NCI-H2029 (cell line): ENCODE results near the gene IP6K3.

ENCODE experiments used
- DNase-seq: peaks from one replicate; lab custom pipeline; 2025; lab: John Stamatoyannopoulos, UW

IP6K3 gene

GRCh38 chr6:33723371-33724085 is 23.2 kb downstream of the IP6K3 start:
- no peak for DNase-seq

- DNase-seq: peak; percentile 38
Observed at GRCh38 chr6:33722103-33722623, 24.5 kb downstream of the IP6K3 start.

- no peak for DNase-seq
Observed at GRCh38 chr6:33721508-33721907, 25.2 kb downstream of the IP6K3 start.

- peak; percentile 49 for DNase-seq
Observed at GRCh38 chr6:33720998-33721397, 25.7 kb downstream of the IP6K3 start.

- DNase-seq: peak; percentile 96
Observed at GRCh38 chr6:33719326-33719987, 27.2 kb downstream of the IP6K3 start.

GRCh38 chr6:33718713-33719112 is 28.0 kb downstream of the IP6K3 start:
- DNase-seq: no peak

GRCh38 chr6:33717934-33718455 is 28.7 kb downstream of the IP6K3 start:
- no peak for DNase-seq

- DNase-seq: peak; percentile 72
Observed at GRCh38 chr6:33716890-33717632, 29.6 kb downstream of the IP6K3 start.

DNA sequence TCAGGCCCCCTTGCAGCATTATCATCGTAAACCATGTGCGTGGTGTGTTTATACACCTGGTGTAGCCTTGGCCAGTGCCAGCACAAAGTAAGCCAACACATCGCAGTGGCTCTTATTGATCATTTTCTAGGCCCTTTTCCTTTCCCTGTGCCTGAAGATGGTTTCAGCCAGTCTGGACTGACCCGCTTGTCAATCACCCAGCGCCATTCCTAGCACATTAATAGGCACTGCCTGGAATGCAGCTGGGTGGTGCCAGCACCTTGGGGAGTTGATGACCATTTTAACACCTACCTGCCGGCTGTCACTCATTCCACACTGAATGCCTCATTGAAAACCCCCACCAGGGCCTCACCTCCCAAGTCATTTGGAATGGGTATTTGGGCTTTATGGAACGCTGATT is 30.3 kb downstream of the IP6K3 start:
- peak; percentile 96 for DNase-seq

- no peak for DNase-seq
Observed at GRCh38 chr6:33714385-33715040, 32.2 kb downstream of the IP6K3 start.

GRCh38 chr6:33713786-33714185 is 32.9 kb downstream of the IP6K3 start:
- no peak for DNase-seq

- DNase-seq: no peak
Observed at GRCh38 chr6:33712914-33713313, 33.8 kb downstream of the IP6K3 start.

GRCh38 chr6:33711140-33712129 is 35.3 kb downstream of the IP6K3 start, which contains the start of gene UQCC2:
Gene UQCC2 (minus strand): TSS chr6:33711700. CDS start chr6:33711686, 14 bp downstream.
- peak; percentile 98 for DNase-seq

GRCh38 chr6:33710296-33711121 is 36.2 kb downstream of the IP6K3 start:
- DNase-seq: peak; percentile 63

DNA sequence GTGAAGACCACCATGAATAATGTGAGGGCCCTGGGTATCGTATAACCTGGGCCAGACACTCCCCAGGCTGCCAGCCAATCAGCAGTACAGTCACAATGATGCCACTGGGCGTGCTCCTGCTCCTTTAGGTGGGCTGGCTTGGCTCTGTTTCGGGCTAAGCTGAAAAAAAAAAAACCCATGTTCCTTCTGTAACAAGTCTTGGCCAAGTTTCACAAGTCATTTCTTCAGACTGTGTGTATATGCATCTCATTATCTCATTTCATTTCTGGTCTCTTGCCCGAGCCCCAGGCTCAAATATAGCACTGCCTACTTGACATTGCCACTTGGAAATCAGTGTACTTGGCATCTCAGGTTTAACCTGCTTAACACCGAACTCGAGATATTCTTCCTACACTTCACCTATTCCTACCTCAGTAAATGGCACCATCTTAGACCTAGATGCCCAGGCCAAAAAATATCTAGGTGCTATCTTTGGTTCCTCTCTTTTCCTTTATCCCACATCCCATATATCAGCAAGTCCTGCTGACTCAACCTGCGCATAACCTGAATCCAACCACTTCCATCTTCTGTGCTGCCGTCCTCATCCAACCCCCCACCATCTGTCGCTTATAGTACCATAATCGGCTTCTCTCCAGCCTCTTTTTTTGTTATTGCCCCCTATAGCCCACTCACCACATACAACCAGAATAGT is 37.0 kb downstream of the IP6K3 start:
- no peak for DNase-seq

DNA sequence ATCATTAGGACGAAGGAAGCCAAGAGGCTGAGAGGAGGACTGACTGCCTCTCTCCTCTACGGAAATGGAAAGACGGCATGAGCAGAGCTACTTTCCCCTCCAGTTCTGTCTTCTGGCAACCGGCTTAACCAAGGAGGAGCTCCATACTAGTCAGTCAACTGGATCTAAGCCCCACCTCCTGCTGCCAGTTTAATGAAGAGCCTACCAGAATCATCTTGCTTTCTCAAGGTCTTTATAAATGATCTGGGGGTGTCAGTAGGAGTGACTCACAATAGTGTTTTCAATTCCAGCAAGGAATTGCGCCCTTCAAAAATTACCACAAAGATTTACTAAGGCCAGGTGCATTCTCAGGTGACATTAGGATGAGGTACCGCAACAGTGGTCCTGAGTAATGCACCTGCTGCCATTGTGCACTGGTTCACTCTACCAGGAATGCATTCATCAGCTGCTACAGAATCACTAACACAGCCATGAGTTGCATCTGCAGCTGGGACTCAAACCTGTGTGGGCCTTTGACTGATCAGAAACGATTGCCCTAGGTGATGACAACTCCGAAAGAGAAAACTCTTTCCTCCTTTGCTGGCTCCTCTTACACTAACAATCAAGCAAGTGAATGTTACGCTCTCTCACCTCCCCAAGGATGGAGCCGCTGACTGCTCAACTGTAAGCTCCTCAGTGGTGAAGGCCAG is 38.0 kb downstream of the IP6K3 start:
- no peak for DNase-seq

- no peak for DNase-seq
Observed at GRCh38 chr6:33707771-33708170, 38.9 kb downstream of the IP6K3 start.

- no peak for DNase-seq
Observed at GRCh38 chr6:33705955-33706725, 40.6 kb downstream of the IP6K3 start.
